LNCAP (cell line): ENCODE measurements around the gene CLEC2L.

Source experiments
- CTCF ChIP-seq: fragments of 450-650 bp; IDR thresholded peaks from 2 replicates; pipeline ENCODE4 v1.5.1; 2017; ENCODE audit warnings: mild to moderate bottlenecking

Gene CLEC2L

GRCh38 chr7:139534966-139535651 is 11.6 kb downstream of the CLEC2L start:
- TF ChIP-seq CTCF = no peak

GRCh38 chr7:139536152-139536551 is 12.7 kb downstream of the CLEC2L start:
- no peak for TF ChIP-seq CTCF

GRCh38 chr7:139538881-139539635 is 15.6 kb downstream of the CLEC2L start:
- TF ChIP-seq CTCF = no peak

GRCh38 chr7:139540203-139540602 is 16.7 kb downstream of the CLEC2L start:
- TF ChIP-seq CTCF = no peak

- TF ChIP-seq CTCF = no peak
Measured at GRCh38 chr7:139541600-139542307, 18.3 kb downstream of the CLEC2L start.

GRCh38 chr7:139542308-139543151 is 19.0 kb downstream of the CLEC2L start:
- no peak for TF ChIP-seq CTCF
